GM21723 (cell line): ENCODE measurements around the gene FNDC3B.
"Not testable (repeated sequence)": the region's sequence is repeated elsewhere in the genome, so short reads cannot be mapped to it uniquely, and the experiment has no call there.

Experiments used
- ATAC-seq: cut with Tn5 transposase; IDR thresholded peaks from one replicate; pipeline ENCODE4 v1.9.1; 2021; ENCODE audit warnings: mild to moderate bottlenecking, moderate library complexity; ENCODE audit not compliant: unreplicated experiment

FNDC3B gene

DNA sequence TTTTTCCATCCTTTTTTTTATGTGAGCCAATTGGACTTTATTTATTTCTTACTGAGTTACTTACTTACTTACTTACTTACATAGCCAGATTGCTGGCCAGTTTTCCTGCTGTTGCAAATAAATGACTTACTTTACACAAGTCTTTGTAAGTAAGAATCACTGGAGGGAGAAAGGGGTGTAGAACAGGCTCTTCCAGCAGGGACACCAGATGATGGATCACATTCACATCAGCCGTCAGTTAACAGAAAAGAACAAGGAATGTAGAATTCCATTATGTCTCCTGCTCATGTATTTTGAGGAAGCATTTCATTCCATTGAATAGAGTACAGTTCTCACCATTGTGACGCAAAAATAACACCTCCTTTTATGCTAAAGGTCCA is 188.6 kb downstream of the FNDC3B start:
- no peak for ATAC-seq

DNA sequence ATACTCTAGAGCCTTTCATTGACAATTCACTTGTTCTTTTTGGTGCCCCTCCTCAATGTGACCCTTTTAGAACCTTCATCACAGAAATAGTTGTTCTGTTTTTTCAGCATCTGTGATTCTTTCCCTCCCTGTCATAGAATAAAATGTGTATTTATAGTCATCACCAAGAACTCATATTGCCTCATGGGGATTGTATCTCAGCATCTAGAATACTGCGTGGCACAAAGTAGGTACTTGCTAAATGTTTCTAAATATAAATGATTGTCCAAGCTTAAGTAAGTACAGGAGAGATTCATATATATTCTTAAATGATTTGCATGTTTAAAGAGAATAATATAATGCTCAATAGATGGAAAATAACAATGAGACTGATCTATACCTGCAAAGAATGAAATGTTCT is 190.1 kb downstream of the FNDC3B start:
- no peak for ATAC-seq

DNA sequence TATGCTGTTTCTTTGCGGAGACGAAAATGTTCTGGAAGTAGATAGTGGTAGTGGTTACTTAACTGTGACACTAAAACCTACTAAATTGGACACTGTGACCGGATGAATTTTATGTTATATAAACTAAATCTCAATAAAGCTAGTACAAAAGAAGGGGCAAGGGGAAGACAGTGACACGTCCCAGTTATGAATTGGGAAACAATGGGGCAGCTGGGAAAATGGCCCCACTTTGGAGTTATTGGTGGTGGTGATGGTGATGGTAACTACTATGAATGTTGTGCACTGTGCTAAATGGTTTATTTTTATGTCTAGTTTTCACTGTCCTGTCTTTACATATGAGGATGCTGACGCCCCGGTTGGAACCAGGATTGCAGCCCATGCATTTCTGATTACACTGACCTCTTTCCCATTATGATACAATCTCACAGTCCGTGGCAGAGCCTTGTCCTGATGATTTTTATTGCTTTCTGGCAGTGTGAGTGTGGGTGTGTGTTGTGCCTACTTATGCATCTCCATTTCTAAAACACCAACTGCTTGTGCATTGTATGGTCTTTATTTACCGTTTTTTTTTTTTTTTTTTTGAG is 192.0 kb downstream of the FNDC3B start:
- ATAC-seq = no peak

DNA sequence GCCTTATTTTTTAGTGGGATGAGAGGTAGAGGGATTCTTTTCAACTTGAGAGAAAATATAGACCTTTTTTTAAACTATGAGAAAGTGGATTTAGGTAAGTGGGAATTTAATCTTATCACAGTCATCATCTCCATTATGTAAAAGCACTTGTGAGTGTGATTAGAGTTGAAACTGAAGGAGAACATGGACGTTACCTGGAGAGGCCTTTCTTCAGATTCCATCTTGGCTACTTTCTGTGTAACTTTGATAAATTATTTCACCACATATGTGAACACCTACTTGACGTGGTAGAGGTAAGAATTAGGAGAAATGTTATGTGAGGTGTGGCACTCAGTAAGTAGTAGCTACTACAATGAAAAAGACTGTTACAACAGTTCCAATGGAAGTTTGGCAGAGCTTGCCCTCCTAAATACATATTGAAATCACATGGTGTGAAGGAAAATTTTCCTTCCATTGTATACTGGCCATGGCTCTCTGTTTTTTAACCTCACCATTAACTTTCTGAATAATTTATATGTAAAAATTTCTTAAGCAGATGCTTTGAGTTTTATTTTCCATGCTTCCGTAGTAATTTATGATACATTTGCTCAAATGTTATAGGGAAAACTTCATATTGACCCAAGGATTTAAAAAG is 193.3 kb downstream of the FNDC3B start:
- no peak for ATAC-seq

DNA sequence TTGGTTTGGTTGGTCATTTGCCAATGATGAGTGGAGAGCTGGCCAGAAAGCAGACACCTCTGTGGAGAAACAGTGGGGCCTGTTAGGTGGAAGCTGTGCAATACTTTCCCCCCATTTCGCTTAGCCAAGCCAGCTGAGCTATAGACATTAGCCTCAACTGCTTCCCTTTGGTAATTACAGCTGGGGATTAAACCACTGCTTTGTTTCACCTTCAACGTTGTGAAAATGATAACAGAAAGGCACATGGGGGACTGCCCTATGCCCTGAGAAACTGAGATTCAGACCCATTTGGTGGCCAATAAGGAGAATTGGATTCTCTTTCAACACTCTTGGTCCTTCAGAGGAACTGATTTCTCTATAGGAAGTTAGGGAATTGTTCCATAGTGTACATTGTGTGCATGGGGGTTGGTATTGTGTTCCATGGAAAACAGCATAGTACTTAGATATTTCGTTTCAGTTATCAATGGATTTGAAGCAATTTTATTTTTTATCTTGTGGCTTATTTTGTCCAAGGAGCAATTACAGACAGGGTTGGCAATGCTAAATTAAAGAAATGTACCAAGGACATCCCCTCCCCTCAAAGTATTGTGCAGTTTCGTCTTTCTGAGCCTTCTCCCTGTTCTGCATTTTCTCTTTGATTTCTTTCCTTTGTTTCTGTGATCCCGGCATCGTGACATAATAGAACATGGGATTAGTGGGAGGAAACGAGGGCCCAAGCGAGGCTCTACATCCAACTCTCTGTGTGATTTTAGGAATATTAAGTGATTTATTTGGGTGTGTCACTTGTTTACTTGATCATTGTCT is 194.3 kb downstream of the FNDC3B start:
- ATAC-seq = no peak

DNA sequence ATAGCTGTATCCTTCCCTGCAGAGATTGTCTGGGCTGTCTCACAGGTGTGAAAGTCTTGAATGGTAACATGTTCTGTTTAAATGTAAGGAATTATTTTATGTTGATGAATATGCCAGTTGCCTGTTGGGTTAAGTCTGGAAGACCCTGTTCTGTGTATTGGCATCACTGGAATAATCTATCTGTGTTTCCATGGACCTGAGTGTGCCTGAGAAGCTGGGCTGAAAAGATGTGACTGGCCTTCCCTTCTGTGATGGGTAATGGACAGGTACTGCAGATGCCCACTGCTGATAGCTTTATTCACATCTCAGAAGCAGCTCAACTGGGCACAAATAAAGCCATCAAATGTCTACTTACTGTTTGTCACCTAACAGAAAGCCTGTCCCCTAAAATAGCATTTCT is 196.3 kb downstream of the FNDC3B start:
- ATAC-seq = no peak

DNA sequence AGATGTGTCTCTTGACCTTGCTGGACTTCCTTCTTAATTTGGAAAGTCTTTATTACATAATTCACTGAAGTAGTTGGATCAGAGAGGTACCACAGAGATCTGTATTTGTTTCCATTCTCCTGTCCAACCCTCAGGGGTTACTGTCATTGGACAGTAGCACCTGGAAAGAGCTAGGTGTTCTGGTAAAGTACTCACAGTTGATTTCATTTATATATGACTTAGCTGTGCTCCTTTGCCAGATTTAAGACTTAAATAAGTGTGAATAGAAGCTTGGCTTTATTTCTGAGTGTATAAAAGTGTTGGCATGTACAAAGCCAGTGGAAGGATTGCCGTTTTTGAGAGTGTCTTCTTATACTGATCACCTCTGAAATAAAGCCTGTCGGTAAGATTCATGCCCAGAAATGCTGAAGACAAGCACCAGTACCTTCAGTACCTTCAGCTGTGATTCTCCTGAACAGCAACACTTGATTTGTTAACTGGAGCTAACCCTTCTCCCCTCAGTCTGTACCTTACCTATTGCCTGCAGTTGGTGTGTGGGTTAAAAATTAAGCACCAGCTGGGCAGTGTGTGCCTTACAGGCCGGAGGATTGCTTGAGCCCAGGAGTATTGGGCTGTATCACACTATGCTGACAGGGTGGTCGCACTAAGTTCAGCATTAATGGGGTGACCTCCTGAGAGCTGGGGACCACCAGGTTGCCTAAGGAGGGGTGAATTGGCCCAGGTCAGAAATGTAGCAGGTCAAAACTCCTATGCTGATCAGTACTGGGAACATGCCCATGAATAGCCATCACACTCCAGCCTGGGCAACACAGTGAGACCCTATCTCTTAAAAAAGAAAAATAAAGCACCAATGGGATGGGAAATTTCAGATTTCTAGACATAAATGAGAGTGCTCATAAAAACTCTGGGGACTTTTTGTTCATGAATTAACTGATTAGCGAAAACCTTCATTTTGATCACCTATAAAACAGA is 197.7 kb downstream of the FNDC3B start:
- ATAC-seq = no peak

DNA sequence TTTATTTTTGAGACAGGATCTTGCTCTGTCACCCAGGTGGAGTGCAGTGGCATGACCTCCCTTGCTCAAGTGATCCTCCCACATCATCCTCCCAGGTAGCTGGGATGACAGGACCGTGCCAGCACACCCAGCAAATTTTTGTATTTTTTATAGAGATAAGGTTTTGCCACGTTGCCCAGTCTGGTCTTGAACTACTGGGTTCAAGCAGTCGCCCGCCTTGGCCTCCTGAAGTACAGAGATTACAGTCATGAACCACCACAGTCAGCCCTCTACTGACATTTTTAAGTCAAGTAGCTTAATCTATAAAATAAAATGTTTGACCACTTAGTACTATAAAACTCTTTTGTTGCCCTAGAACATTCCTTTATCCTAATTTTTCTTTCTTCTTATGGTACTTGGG is 198.8 kb downstream of the FNDC3B start:
- no peak for ATAC-seq

DNA sequence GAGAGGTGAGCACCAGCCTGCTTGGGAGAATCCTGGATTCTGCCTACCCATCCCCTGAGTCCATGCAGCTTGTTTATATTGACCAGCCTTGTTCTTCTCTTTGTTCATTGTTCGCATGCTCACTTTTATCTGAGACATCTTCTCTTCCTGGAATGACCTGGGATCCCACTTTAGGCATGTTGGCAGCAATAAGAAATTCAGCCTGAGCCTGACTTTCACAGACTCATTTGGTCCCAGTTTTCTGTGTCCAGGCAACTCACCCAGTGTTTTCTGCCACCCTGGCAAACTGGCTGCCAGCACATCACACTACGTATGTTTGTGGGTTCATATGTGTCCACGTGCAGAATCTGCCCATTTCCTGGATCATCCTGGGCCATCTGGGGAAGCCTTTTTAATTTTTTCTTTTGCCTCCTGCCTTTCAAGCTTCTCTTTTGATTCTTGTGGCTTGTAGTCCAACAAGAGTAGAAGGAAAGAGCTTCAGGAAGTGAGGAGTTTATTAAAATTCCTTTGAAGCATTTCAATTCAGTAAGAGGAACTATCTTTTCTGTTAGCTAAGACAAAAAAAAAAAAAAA is 199.9 kb downstream of the FNDC3B start:
- ATAC-seq = no peak

DNA sequence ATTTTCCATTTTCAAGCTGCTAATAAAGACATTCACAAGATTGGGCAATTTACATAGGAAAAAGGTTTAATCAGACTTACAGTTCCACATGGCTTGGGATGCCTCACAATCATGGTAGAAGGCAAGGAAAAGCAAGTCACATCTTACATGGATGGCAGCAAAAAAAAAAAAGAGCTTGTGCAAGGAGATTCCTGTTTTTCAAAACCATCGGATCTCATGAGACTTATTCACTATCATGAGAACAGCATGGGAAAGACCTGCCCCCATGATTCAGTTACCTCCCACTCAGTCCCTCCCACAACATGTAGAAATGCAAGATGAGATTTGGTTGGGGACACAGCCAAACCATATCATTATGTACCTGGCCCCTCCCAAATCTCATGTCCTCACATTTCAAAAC is 202.0 kb downstream of the FNDC3B start:
- no peak for ATAC-seq

DNA sequence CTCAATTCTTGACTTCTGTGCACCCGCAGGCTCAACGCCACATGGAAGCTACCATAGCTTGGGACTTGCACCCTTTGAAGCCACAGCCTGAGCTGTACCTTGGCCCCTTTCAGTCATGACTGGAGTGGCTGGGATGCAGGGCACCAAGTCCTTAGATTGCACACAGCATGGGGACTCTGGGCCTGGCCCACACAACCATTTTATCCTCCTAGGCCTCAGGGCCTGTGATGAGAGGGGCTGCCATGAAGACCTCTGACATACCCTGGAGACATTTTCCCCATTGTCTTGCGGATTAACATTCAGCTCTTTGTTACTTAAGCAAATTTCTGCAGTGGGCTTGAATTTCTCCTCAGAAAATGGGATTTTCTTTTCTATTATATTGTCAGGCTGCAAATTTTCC is 203.1 kb downstream of the FNDC3B start:
- not testable (repeated sequence) for ATAC-seq

DNA sequence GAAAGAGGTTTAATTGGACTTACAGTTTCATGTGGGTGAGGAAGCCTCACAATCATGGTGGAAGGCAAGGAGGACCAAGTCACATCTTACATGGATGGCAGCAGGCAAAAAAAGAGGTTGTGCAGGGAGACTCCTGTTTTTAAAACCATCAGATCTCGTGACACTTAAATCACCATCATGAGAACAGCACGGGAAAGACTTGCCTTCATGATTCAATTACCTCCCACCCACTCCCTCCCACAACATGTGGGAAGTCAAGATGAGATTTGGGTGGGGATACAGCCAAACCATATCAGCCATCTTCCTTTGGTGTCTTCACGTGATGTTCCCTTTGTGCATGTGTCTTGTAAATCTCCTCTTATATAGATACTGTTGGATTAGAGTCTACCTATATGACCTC is 204.0 kb downstream of the FNDC3B start:
- ATAC-seq = not testable (repeated sequence)

DNA sequence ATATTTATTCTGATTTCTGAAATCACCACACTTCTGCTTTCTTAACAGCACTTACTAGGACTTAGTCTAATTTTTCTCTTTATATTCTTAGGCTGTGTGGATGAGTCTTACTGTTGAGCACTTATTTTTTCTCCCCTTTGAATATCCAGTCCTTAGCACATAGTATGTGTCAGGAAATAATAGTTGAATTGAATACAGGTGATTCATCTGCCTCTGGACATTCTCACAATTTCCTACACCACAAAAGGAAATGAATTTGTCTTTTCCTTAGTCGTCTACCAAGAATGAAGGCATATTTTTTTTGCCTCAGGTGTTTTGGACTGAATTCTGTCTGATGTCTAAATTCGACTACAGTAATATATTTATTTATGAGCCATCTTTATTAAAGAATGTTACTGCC is 204.6 kb downstream of the FNDC3B start:
- ATAC-seq = no peak

DNA sequence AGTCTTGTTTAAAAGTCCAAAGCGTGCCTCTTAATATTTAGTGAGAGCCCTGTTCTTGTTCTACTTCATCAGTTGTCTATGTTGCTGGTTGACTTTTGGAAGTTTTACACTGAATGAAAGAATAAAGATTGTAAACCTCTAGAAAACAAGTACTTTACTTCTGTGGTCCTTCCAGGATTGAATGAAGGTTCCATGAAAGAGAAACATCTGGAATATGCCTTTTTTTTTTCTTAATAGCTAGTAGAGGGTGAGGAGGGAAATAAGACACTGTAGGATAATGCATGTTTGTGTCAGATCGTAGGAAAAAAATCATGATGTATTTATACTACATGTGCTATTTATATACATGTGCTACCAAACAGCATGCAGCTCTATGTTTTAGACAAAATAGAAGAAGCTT is 205.9 kb downstream of the FNDC3B start:
- no peak for ATAC-seq

DNA sequence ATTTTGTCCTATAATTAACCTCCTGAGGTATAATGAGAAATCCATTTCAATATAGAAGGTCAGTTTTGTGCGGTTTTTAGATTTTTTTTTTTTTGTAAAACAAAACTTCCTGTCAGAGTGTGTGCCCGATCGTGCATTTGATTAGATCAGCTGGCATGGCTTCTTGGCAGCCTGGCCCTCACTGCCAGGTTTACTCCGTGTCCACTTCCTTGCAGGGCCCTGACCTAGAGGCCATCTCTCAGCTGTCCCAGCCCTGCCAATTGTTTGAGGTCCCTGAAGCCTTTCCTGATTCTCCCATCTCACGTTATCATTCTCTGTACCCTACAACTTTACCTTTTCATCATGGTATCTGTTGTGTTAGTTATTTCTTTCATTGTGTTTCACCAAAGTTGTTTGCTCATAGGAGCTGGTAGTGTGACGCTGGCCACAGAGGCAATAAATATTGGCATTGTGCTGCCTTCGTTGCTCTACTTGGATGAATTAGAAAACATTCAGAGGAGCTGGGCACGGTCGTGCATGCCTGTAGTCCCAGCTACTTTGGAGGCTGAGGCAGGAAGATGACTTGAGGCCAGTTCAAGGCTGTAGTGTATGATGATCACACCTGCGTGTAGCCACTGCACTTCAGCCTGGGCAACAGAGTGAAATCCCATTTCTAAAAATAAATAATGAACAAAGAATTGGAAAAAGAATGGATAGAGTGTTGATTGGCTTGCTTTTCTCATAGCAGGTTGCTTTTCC is 206.9 kb downstream of the FNDC3B start:
- ATAC-seq = no peak

DNA sequence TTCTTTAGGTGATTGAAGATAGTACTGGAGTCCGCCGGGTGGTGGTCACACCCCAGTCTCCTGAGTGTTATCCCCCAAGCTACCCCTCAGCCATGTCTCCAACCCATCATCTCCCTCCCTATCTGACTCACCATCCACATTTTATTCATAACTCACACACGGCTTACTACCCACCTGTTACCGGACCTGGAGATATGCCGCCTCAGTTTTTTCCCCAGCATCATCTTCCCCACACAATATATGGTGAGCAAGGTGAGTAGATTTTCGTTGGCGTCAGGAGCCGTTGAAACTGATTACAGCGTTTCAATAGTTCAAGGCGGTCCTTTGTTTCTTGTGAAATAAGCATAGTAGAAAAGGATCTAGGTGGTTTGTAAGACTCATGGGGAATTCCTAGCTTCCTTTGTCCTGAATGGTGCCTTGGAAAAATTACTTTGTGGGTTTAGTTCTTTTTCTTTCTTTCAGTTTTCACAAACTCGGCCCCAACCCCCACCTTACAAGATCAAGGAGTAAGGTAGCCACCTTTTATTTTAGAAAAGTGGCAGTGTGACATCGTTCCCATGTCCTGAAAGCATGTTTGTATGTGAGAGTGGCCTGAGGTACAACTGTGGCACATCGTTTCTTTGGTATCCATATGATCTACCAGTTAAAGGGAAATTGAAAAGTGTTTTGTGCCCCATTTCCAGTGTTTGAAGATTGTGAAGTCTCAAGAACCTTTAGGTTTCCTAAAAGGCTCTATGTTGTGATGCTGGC is 208.3 kb downstream of the FNDC3B start:
- no peak for ATAC-seq

DNA sequence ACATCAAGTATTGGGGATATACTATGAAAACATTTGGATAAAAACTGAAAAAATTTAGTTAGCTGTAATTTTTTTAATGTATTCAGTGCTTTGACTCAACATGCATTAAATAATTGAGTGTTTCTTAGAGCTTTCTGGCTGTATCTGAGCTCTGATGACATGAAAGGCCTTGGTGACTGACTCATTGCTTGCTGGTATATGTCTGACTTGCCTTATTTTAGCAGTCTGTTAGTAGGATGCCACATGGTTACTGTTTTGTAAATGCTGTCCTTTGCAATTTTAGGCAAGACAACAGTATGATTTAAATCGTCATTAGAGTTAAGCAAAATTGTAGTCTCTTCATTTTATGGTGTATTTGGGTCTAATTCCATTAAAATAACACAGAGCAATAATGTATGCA is 209.7 kb downstream of the FNDC3B start:
- no peak for ATAC-seq

DNA sequence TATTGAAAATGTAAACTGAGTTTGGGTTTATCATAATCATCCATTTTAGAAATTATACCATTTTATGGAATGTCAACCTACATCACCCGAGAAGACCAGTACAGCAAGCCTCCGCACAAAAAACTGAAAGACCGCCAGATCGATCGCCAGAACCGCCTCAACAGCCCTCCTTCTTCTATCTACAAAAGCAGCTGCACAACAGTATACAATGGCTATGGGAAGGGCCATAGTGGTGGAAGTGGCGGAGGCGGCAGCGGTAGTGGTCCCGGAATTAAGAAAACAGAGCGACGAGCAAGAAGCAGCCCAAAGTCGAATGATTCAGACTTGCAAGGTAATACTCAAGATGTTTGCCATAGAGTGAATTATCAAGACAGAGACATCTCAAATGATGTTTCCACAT is 211.8 kb downstream of the FNDC3B start:
- no peak for ATAC-seq

DNA sequence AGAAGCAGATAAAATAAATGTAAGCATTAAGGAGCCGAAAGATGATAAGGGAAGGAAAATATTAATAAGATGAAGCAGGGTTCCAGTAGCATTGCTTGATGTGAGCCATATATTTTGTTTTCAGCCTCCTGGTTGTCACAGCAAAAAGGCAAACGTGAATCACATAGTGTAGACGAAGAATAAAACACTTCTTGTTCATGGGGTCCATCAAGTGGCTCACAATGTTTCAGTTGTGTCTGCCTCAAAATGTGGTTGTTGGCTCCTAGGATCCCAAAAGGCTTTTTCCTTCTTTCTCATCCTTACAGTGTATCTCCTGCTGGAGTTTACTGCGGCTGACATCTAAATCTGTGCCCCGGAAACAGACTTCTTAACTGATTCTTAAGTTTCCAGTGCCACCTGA is 213.8 kb downstream of the FNDC3B start:
- no peak for ATAC-seq
